Gastrocnemius medialis (tissue), 4 donors: Measurements from ENCODE around the gene RND2. TPM values are rescaled to one million over a fixed set of nuclear protein-coding genes. Genes with fewer than 3 reads are reported as not detected.

Experiments used
- ATAC-seq, 2 donors: fragments of 150-250 bp; one replicate each; pipeline ENCODE4 v1.9.1; 2016
- DNase-seq, 2 donors: peaks; one replicate each; pipeline ENCODE4 v3.0.0-alpha.2; 2019
- H3K27ac ChIP-seq, 4 donors: fragments of 200-600 bp; sonication (generic); 1 replicate in 1 of 4; 2 replicates in 3 of 4; pipeline ENCODE4 v1.5.1; 2016 to 2018; ENCODE audit warnings: mild to moderate bottlenecking in 2 of 4, moderate library complexity in 1 of 4
- H3K27me3 ChIP-seq, 3 donors: fragments of 200-600 bp; sonication (generic) in 2 of 3; 1 replicate in 1 of 3; 2 replicates in 2 of 3; pipeline versions ENCODE4 v1.5.1 to v1.6.0; 2016 to 2019; ENCODE audit warnings: mild to moderate bottlenecking in 1 of 3, moderate library complexity in 1 of 3
- H3K36me3 ChIP-seq, 2 donors: fragments of 200-600 bp; sonication (generic) in 1 of 2; one replicate each; pipeline ENCODE4 v1.5.1; 2017 to 2018
- H3K4me1 ChIP-seq, 2 donors: fragments of 200-600 bp; sonication (generic) in 1 of 2; one replicate each; pipeline ENCODE4 v1.5.1; 2016 to 2017; ENCODE audit warnings: mild to moderate bottlenecking in 2 of 2
- H3K4me3 ChIP-seq, 4 donors: fragments of 200-600 bp; sonication (generic) in 3 of 4; 1 replicate in 1 of 4; 2 replicates in 3 of 4; pipeline ENCODE4 v1.5.1; 2016 to 2019; ENCODE audit warnings: mild to moderate bottlenecking in 2 of 4
- H3K9me3 ChIP-seq, 3 donors: fragments of 200-600 bp; sonication (generic) in 2 of 3; 1 replicate in 1 of 3; 2 replicates in 2 of 3; pipeline ENCODE4 v1.5.1; 2016 to 2019
- POLR2A ChIP-seq, 2 donors: fragments of 450-650 bp; IDR thresholded peaks; one replicate each; pipeline ENCODE4 v1.6.1; 2017; ENCODE audit warnings: antibody characterized with exemption in 2 of 2, mild to moderate bottlenecking in 2 of 2, moderate library complexity in 2 of 2
- in situ Hi-C, 4 donors: fragments of 200-750 bp; cut with MboI; loops; one replicate each; pipeline versions ENCODE4 v1.15.0 to v1.8.0; 2017; ENCODE audit warnings: low sequenced_read_pairs in 4 of 4
- intact Hi-C: fragments of 100-400 bp; cut with DNase I; formaldehyde crosslinking; loops from one replicate; pipeline ENCODE4 v1.15.1; 2023; ENCODE audit warnings: low total_unique reads
- total RNA-seq, 4 donors: library from RNA; depleted of rRNA; stranded (reverse); fragments of >200 nt; gene quantifications; one replicate each; pipeline versions ENCODE4 v1.1.0 to v1.2.3, GENCODE V29; 2016
- TF ChIP-seq, protein P1 (sequence below), 5 experiments: fragments of 450-650 bp in 3 of 5; fragments of 200-600 bp in 2 of 5; sonication (generic) in 2 of 5; IDR thresholded peaks in 4 of 5; conservative IDR thresholded peaks in 1 of 5; 1 replicate in 4 of 5; 2 replicates in 1 of 5; pipeline ENCODE4 v1.5.1; 2016 to 2019; ENCODE audit warnings: antibody characterized with exemption in 5 of 5, mild to moderate bottlenecking in 3 of 5, moderate library complexity in 3 of 5

The RND2 gene
- total RNA-seq, 4 donors from 2014 or later: 0.04 to 0.10 (median 0.10) TPM; not detected in 1

DNA sequence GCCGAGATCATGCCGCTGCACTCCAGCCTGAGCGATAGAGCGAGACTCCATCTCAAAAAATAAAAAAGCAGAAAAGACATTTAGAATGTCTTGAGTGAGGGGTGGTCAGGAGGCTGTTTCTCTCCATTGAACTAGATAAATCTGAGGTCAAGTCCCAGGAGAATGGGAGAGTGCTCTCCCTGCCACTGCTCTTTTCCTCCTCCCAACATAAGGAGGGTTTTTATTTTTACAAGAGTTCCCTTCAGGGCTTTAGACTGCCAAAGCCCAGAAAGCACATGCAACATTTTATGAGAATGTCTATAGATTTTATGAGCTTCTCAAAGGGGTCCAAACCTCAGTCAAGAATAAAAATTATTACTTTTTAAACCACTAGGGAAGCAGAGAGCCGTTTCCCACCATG lies 1.6 kb downstream of the RND2 start:
- intact Hi-C loops: no loop called here
- H3K4me3 ChIP-seq: no peak overlapping the region
- no peaks in the 10 kb centered on the region for H3K9me3 ChIP-seq
- peaks cover 14 to 17% of the 10 kb centered on the region in 2 donors for H3K4me1 ChIP-seq
- no peak for DNase-seq
- no peaks in the 10 kb centered on the region for H3K36me3 ChIP-seq
- TF ChIP-seq POLR2A (IDR thresholded peaks at IDR 0.05): no peak
- TF ChIP-seq, protein P1, sequence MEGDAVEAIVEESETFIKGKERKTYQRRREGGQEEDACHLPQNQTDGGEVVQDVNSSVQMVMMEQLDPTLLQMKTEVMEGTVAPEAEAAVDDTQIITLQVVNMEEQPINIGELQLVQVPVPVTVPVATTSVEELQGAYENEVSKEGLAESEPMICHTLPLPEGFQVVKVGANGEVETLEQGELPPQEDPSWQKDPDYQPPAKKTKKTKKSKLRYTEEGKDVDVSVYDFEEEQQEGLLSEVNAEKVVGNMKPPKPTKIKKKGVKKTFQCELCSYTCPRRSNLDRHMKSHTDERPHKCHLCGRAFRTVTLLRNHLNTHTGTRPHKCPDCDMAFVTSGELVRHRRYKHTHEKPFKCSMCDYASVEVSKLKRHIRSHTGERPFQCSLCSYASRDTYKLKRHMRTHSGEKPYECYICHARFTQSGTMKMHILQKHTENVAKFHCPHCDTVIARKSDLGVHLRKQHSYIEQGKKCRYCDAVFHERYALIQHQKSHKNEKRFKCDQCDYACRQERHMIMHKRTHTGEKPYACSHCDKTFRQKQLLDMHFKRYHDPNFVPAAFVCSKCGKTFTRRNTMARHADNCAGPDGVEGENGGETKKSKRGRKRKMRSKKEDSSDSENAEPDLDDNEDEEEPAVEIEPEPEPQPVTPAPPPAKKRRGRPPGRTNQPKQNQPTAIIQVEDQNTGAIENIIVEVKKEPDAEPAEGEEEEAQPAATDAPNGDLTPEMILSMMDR (IDR thresholded peaks at IDR 0.05 in 4 of 5, conservative IDR thresholded peaks at IDR 0.05 in 1 of 5): no peak
- in situ Hi-C loops: no loop called here
- no peak for ATAC-seq
- no peak overlapping the region for H3K27ac ChIP-seq
- no peaks in the 10 kb centered on the region for H3K27me3 ChIP-seq

- DNase-seq: no peak
- no peak overlapping the region for H3K4me3 ChIP-seq
- TF ChIP-seq, protein P1 (IDR thresholded peaks at IDR 0.05 in 4 of 5, conservative IDR thresholded peaks at IDR 0.05 in 1 of 5): no peak
- TF ChIP-seq POLR2A (IDR thresholded peaks at IDR 0.05): no peak
- H3K36me3 ChIP-seq: no peaks in the 10 kb centered on the region
- H3K27me3 ChIP-seq: no peaks in the 10 kb centered on the region
- in situ Hi-C loops: no loop called here
- H3K27ac ChIP-seq: no peak overlapping the region
- intact Hi-C loops: no loop called here
- no peaks in the 10 kb centered on the region for H3K9me3 ChIP-seq
- H3K4me1 ChIP-seq: peaks cover 13 to 17% of the 10 kb centered on the region in 2 donors
- no peak for ATAC-seq
Measured at GRCh38 chr17:43027091-43028032, 2.3 kb downstream of the RND2 start.

DNA sequence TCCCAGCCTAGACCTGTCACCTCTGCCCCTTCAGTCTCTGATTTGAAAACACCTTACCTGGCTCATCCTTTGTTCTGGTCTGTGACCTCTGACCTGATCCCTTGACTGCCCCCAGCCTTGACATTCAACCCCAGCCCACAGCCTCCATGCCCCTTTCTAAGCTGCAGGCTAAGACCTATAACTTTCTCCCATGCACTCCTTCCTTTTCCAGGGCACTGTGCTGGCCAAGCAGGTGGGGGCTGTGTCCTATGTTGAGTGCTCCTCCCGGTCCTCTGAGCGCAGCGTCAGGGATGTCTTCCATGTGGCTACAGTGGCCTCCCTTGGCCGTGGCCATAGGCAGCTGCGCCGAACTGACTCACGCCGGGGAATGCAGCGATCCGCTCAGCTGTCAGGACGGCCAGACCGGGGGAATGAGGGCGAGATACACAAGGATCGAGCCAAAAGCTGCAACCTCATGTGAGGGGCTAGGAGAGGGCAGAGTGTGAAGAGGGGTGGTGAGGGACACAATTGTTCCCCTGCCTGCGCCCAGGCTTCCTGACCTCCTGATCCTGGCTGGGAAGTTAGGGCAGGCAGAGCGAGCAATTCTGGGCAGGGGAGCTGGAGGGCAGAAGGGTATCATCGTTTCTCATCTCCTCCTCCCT lies 3.3 kb downstream of the RND2 start:
- in situ Hi-C loops (no loop called here), intact Hi-C loops (no loop called here)
- Histone ChIP-seq H3K36me3 (no peaks in the 10 kb centered on the region), H3K27ac (peak overlapping the region in 1 of 4 donors; percentile 26), H3K4me1 (peaks cover 9 to 11% of the 10 kb centered on the region in 2 donors), H3K9me3 (no peaks in the 10 kb centered on the region), H3K4me3 (no peak overlapping the region), H3K27me3 (no peaks in the 10 kb centered on the region)
- TF ChIP-seq, protein P1 (IDR thresholded peaks at IDR 0.05 in 4 of 5, conservative IDR thresholded peaks at IDR 0.05 in 1 of 5): no peak
- no peak for TF ChIP-seq POLR2A (IDR thresholded peaks at IDR 0.05)
- DNase-seq (peak; percentile 30 to 64), ATAC-seq (peak; percentile 22 to 39)

DNA sequence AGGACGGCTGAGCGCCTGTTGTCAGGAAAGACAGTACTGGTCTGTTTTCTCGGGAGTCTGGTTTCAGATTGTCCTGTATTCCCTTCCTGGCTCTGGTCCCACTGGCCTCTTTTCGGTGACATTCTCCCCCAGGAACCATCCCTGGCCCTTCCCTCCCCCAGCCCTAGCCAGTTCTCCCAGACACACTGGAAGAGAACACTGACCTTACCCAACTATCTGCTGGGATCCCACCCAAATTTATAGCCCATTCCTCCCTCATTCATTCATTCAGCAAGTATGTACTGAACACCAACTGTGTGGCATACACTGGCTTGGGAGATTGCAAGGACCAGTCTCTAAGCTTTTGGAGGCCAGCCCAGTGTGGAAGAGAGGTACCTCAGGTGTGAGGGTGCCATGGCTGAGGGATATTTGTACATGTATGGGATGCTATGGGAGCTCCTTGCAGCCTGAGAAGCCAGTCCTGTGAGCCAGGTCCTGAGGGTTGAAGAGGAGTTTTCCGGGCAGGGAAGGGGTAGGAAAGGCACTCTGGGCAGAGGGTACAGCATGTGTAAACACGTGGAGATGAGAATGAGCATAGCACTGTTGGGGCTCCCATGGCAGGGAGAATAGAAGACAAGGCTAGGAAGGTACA lies 5.2 kb downstream of the RND2 start:
- H3K4me3 ChIP-seq: no peak overlapping the region
- no peaks in the 10 kb centered on the region for H3K36me3 ChIP-seq
- in situ Hi-C loops: loop anchor here in 1 of 4 donors (10.0 kb wide), 1 partner anchor 95 kb away; the partner anchor contains the start of gene BRCA1
- ATAC-seq (peak; percentile 28 to 45), DNase-seq (no peak)
- H3K9me3 ChIP-seq: no peaks in the 10 kb centered on the region
- H3K27me3 ChIP-seq: no peaks in the 10 kb centered on the region
- intact Hi-C loops: no loop called here
- peaks cover 4 to 6% of the 10 kb centered on the region in 2 donors for H3K4me1 ChIP-seq
- H3K27ac ChIP-seq: peak overlapping the region in 2 of 4 donors; percentile 63 to 73
- TF ChIP-seq POLR2A (IDR thresholded peaks at IDR 0.05): no peak
- TF ChIP-seq, protein P1 (IDR thresholded peaks at IDR 0.05 in 4 of 5, conservative IDR thresholded peaks at IDR 0.05 in 1 of 5): no peak
